UCSD-AML1 (cell line): ENCODE results near the gene DCTN1.

Experiments used
- DNase-seq: peaks from one replicate; lab custom pipeline; 2025; ENCODE audit not compliant: unreplicated experiment; lab: John Stamatoyannopoulos, UW

The DCTN1 gene

GRCh38 chr2:74327627-74328026, 52.5 kb downstream of the DCTN1 start:
- DNase-seq = no peak

GRCh38 chr2:74327199-74327598, 52.9 kb downstream of the DCTN1 start:
- no peak for DNase-seq

GRCh38 chr2:74325815-74326214, 54.3 kb downstream of the DCTN1 start:
- DNase-seq = no peak

- DNase-seq = no peak
Observed at GRCh38 chr2:74321737-74322136, 58.4 kb downstream of the DCTN1 start.

- DNase-seq = no peak
Observed at GRCh38 chr2:74317701-74318100, 62.4 kb downstream of the DCTN1 start.

GRCh38 chr2:74316627-74317295, 63.4 kb downstream of the DCTN1 start:
- no peak for DNase-seq

- DNase-seq = no peak
Observed at GRCh38 chr2:74314107-74314506, 66.0 kb downstream of the DCTN1 start.

GRCh38 chr2:74313497-74313896, 66.6 kb downstream of the DCTN1 start:
- no peak for DNase-seq

GRCh38 chr2:74312913-74313312, 67.2 kb downstream of the DCTN1 start:
- no peak for DNase-seq
